NCI-H1694 (cell line): ENCODE data around the gene P2RY8.
"Not testable (repeated sequence)": the region's sequence is repeated elsewhere in the genome, so short reads cannot be mapped to it uniquely, and the experiment has no call there.

Experiments used
- DNase-seq: peaks from one replicate; lab custom pipeline; 2025; lab: John Stamatoyannopoulos, UW

P2RY8 gene

GRCh38 chrX:1464971-1465285, 72.1 kb downstream of the P2RY8 start:
- DNase-seq = no peak

GRCh38 chrX:1464041-1464970, 72.7 kb downstream of the P2RY8 start:
- no peak for DNase-seq

- no peak for DNase-seq
These were observed 73.4 kb downstream of the P2RY8 start for GRCh38 chrX:1463581-1463980.

GRCh38 chrX:1462596-1463251, 74.3 kb downstream of the P2RY8 start:
- DNase-seq = no peak

GRCh38 chrX:1462110-1462509, 74.9 kb downstream of the P2RY8 start:
- DNase-seq = no peak

- no peak for DNase-seq
These were observed 81.1 kb downstream of the P2RY8 start for GRCh38 chrX:1455948-1456280.

- DNase-seq = no peak
These were observed 82.8 kb downstream of the P2RY8 start for GRCh38 chrX:1453951-1454785.

- DNase-seq = no peak
These were observed 83.6 kb downstream of the P2RY8 start for GRCh38 chrX:1453395-1453783.

- no peak for DNase-seq
These were observed 84.2 kb downstream of the P2RY8 start, which contains the start of gene ASMTL for GRCh38 chrX:1452516-1453394. TSS of gene ASMTL (minus strand) at chrX:1452909. CDS start at chrX:1452840, 69 bp downstream.

- DNase-seq = no peak
These were observed 85.1 kb downstream of the P2RY8 start for GRCh38 chrX:1451661-1452515.

GRCh38 chrX:1451251-1451660, 85.7 kb downstream of the P2RY8 start:
- DNase-seq = no peak

- no peak for DNase-seq
These were observed 86.4 kb downstream of the P2RY8 start for GRCh38 chrX:1450361-1451161.

- DNase-seq = no peak
These were observed 87.2 kb downstream of the P2RY8 start for GRCh38 chrX:1449823-1450149.

GRCh38 chrX:1449036-1449822, 87.8 kb downstream of the P2RY8 start:
- DNase-seq = no peak

- DNase-seq = not testable (repeated sequence)
These were observed 88.4 kb downstream of the P2RY8 start for GRCh38 chrX:1448573-1449001.

GRCh38 chrX:1447969-1448572, 88.9 kb downstream of the P2RY8 start:
- DNase-seq = not testable (repeated sequence)

- DNase-seq = not testable (repeated sequence)
These were observed 89.7 kb downstream of the P2RY8 start for GRCh38 chrX:1446984-1447968.
